Kidney (tissue), 14 donors: ENCODE data around the gene PPARG. TPM values are rescaled to one million over a fixed set of nuclear protein-coding genes. Genes with fewer than 3 reads are reported as not detected.

Source experiments
- DNase-seq, 5 donors: peaks; one replicate each; pipeline ENCODE4 v3.0.0-alpha.2; 2013 to 2020
- FAIRE-seq: peaks from 2 replicates; lab custom pipeline; 2012; peaks lifted over from hg19 to GRCh38; lab: Jason Lieb, UNC
- H3K27ac ChIP-seq, 2 donors: one replicate each; pipeline ENCODE4 v1.7.0; 2013; ENCODE audit warnings: low read depth in 2 of 2, low read length in 2 of 2, inconsistent platforms in 1 of 2
- H3K27me3 ChIP-seq: one replicate; pipeline ENCODE4 v1.7.1; 2013; ENCODE audit warnings: low read length, inconsistent platforms; ENCODE audit not compliant: control insufficient read depth, insufficient read depth
- H3K36me3 ChIP-seq, 3 donors: one replicate each; pipeline versions ENCODE4 v1.7.0 to v1.7.1; 2013; ENCODE audit warnings: low read length in 3 of 3, control low read depth in 1 of 3, inconsistent platforms in 1 of 3; ENCODE audit not compliant: insufficient read depth in 3 of 3, control insufficient read depth in 2 of 3
- H3K4me1 ChIP-seq, 3 donors: one replicate each; pipeline versions ENCODE4 v1.7.0 to v1.7.1; 2013; ENCODE audit warnings: low read length in 3 of 3, inconsistent platforms in 1 of 3, low read depth in 1 of 3; ENCODE audit not compliant: control insufficient read depth in 2 of 3, insufficient read depth in 2 of 3
- H3K4me3 ChIP-seq, 3 donors: one replicate each; pipeline versions ENCODE4 v1.7.0 to v1.8.1; 2013; ENCODE audit warnings: low read length in 3 of 3, control low read depth in 1 of 3, inconsistent platforms in 1 of 3
- H3K9ac ChIP-seq, 3 donors: one replicate each; pipeline versions ENCODE4 v1.7.0 to v1.7.1; 2013; ENCODE audit warnings: low read length in 3 of 3, control low read depth in 1 of 3, inconsistent platforms in 1 of 3
- H3K9me3 ChIP-seq, 3 donors: one replicate each; pipeline versions ENCODE4 v1.7.0 to v1.7.1; 2013; ENCODE audit warnings: low read length in 3 of 3, control low read depth in 1 of 3, inconsistent platforms in 1 of 3; ENCODE audit not compliant: control insufficient read depth in 2 of 3, insufficient read depth in 1 of 3
- CTCF ChIP-seq: IDR thresholded peaks from 3 replicates; pipeline ENCODE4 v1.5.1; 2012; ENCODE audit warnings: mild to moderate bottlenecking, moderate library complexity, borderline replicate concordance; ENCODE audit not compliant: insufficient read depth; ENCODE audit errors: extremely low read depth
- intact Hi-C: fragments of 100-400 bp; cut with DNase I; formaldehyde crosslinking; loops from one replicate; pipeline ENCODE4 v1.11.1; 2022
- polyA plus RNA-seq: library from polyadenylated mRNA; stranded (reverse); fragments of 350-450 nt; fragmentation: Illumina TruSeq; extraction: RNeasy Lipid Tissue Mini Kit (QIAGEN cat#74804); gene quantifications from one replicate; pipeline ENCODE4 v1.2.3, GENCODE V29; 2014; ENCODE audit warnings: low read depth, low replicate concordance; ENCODE audit not compliant: insufficient read depth
- total RNA-seq: library from RNA; stranded (reverse); fragmentation: NEBNext Ultra II Directional; extraction: Animal tissue kit (Norgen Biotek cat#: 25700); gene quantifications from one replicate; pipeline ENCODE4 v1.2.1, GENCODE V29; 2021
- donor health status: control.
- donor health status: control.
- donor health status: control.
- donor health status: control.
- donor health status: control.
- donor health status: DM: yes; HTN: yes; CAD: no.
- donor health status: Normal renal cell carcinoma (clear cell type).

PPARG gene
- total and polyA plus RNA-seq, 2 donors from 2014 or later: 19.0 to 19.2 TPM

- H3K9me3 ChIP-seq: no peaks in the 10 kb centered on the region
- intact Hi-C loops: no loop called here
- FAIRE-seq (no peak), DNase-seq (no peak)
- H3K9ac ChIP-seq: no peak overlapping the region
- H3K27ac ChIP-seq: no peak overlapping the region
- no peak overlapping the region for H3K4me3 ChIP-seq
- TF ChIP-seq CTCF: no peak
- H3K4me1 ChIP-seq: peaks cover 0 to 6% (median 5%) of the 10 kb centered on the region in 3 donors
- no peaks in the 10 kb centered on the region for H3K36me3 ChIP-seq
- no peaks in the 10 kb centered on the region for H3K27me3 ChIP-seq
These were observed 14.7 kb downstream of the PPARG start for GRCh38 chr3:12303534-12303933.

GRCh38 chr3:12303993-12304392 is 15.1 kb downstream of the PPARG start:
- H3K27me3 ChIP-seq: no peaks in the 10 kb centered on the region
- DNase-seq: no peak
- peaks cover 0 to 6% (median 5%) of the 10 kb centered on the region in 3 donors for H3K4me1 ChIP-seq
- no peaks in the 10 kb centered on the region for H3K9me3 ChIP-seq
- intact Hi-C loops: no loop called here
- FAIRE-seq: no peak
- H3K9ac ChIP-seq: no peak overlapping the region
- H3K4me3 ChIP-seq: no peak overlapping the region
- H3K27ac ChIP-seq: no peak overlapping the region
- TF ChIP-seq CTCF: no peak
- H3K36me3 ChIP-seq: no peaks in the 10 kb centered on the region

- no peak overlapping the region for H3K27ac ChIP-seq
- no peaks in the 10 kb centered on the region for H3K36me3 ChIP-seq
- H3K9ac ChIP-seq: no peak overlapping the region
- no peaks in the 10 kb centered on the region for H3K27me3 ChIP-seq
- DNase-seq (no peak), FAIRE-seq (no peak)
- intact Hi-C loops: no loop called here
- TF ChIP-seq CTCF: no peak
- H3K9me3 ChIP-seq: no peaks in the 10 kb centered on the region
- H3K4me1 ChIP-seq: peaks cover 0 to 2% (median 0%) of the 10 kb centered on the region in 3 donors
- no peak overlapping the region for H3K4me3 ChIP-seq
These were observed 18.3 kb downstream of the PPARG start for GRCh38 chr3:12307136-12307535.

GRCh38 chr3:12308517-12308916 is 19.6 kb downstream of the PPARG start:
- H3K9ac ChIP-seq: no peak overlapping the region
- intact Hi-C loops: no loop called here
- FAIRE-seq (no peak), DNase-seq (no peak)
- H3K27ac ChIP-seq: no peak overlapping the region
- H3K27me3 ChIP-seq: no peaks in the 10 kb centered on the region
- no peaks in the 10 kb centered on the region for H3K9me3 ChIP-seq
- H3K36me3 ChIP-seq: no peaks in the 10 kb centered on the region
- H3K4me1 ChIP-seq: no peaks in the 10 kb centered on the region
- no peak for TF ChIP-seq CTCF
- H3K4me3 ChIP-seq: no peak overlapping the region
